ENCODE results near the gene RBM15.

DNA sequence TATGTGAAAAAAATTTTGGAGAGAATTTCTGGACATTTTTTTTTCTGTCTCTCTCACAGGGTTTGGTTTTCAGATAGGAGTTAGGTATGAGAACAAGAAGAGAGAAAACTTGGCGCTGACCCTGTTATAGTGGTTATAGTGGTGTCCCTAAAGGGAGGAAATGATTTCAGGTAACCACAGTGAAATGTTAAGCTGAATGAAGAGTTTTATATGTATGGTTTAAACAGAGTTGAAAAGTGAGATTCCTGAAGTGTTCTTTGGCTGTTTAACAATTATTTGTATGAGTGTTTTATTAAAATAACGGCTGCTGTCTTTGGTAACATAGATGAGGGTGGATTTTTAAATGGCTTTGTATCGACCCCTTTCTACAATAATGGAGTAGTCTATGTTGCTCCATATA lies 6.3 kb downstream of the RBM15 start:
- TF ChIP-seq POLR2A (IDR thresholded peaks at IDR 0.05) (no peak), POLR2AphosphoS5 (IDR thresholded peaks at IDR 0.05) (no peak)
- TF ChIP-seq, protein P1, sequence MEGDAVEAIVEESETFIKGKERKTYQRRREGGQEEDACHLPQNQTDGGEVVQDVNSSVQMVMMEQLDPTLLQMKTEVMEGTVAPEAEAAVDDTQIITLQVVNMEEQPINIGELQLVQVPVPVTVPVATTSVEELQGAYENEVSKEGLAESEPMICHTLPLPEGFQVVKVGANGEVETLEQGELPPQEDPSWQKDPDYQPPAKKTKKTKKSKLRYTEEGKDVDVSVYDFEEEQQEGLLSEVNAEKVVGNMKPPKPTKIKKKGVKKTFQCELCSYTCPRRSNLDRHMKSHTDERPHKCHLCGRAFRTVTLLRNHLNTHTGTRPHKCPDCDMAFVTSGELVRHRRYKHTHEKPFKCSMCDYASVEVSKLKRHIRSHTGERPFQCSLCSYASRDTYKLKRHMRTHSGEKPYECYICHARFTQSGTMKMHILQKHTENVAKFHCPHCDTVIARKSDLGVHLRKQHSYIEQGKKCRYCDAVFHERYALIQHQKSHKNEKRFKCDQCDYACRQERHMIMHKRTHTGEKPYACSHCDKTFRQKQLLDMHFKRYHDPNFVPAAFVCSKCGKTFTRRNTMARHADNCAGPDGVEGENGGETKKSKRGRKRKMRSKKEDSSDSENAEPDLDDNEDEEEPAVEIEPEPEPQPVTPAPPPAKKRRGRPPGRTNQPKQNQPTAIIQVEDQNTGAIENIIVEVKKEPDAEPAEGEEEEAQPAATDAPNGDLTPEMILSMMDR (IDR thresholded peaks at IDR 0.05 in 8 of 11, conservative IDR thresholded peaks at IDR 0.05 in 3 of 11): no peak

All from spleen (tissue), 7 donors.